ENCODE results near the gene SNX17.
"Not testable (repeated sequence)": the region's sequence is repeated elsewhere in the genome, so short reads cannot be mapped to it uniquely, and the experiment has no call there.

The SNX17 gene, protein sequence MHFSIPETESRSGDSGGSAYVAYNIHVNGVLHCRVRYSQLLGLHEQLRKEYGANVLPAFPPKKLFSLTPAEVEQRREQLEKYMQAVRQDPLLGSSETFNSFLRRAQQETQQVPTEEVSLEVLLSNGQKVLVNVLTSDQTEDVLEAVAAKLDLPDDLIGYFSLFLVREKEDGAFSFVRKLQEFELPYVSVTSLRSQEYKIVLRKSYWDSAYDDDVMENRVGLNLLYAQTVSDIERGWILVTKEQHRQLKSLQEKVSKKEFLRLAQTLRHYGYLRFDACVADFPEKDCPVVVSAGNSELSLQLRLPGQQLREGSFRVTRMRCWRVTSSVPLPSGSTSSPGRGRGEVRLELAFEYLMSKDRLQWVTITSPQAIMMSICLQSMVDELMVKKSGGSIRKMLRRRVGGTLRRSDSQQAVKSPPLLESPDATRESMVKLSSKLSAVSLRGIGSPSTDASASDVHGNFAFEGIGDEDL

DNA sequence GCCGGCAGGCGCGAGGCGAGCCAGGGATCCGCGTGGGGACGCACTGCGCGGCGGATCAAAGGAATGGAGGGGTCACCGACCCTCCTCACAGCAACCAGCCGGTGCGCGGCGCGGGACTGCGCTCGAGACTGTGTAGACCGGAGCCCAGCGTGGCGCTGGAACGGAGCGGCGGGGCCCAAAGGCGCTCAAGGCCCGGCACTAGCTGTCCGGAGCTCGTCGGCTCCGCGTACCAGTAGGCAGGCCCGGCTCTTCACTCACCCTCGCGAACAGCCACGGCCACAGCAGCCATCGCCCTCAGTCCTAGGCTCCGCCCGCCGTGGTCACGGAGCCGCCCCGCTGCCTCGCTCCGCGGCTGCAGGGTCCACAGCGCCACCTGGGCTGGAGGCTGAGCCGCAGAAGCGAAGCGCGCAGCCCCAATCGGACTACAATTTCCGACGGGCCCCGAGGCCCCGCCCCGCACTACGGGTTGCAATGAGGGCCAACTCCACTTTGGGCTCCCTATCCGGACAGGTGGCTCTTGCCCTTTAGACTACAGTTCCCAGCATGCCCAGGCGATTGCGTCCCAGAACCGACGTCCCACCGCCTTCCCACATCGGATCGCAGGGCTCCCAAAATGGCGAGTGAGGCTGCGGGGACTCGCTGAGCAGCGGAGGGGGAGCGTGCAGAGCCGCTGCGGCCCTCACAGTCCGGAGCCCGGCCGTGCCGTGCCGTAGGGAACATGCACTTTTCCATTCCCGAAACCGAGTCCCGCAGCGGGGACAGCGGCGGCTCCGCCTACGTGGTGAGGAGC is at the start of gene SNX17, which contains the start of gene EIF2B4:
Gene SNX17 (plus strand): TSS at position 591 of the 790 bp plus-strand sequence. CDS start 128 bp downstream, at position 719.
Gene EIF2B4 (minus strand): TSS at position 313 of the 790 bp plus-strand sequence. CDS start 24 bp downstream, at position 289.
- DNase-seq (ENCODE audit: low spot score), result peak; percentile 96

DNA sequence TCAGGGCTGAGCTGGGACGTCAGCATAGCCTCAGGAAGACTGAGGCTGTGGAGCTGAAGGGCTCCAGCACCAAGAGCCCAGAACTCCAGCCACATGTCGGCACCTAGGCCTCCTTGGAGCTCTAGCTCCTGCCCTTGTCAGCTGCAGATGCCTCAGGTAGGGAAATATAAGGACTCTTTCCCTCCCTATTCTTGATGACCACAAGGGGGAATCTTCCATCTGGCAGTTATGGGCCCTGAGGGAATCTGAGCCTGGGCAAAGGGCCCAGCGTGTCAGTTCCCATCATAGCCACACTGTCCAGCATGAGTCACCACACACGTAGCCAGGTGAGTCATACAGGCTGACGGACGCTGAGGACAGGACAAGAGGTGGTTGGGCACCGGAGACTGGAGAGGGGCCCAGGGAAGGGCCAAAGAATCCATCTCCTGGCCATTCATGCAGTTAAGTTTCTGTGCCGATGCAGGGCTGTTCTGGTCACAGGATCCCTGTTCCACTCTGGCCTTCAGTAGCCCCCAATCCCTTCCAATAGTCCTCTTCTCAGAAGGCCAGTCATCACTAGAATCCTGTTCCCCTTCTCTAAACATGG is 49.4 kb upstream of the SNX17 start:
- DNase-seq (ENCODE audit: low spot score), result peak; percentile 94

DNA sequence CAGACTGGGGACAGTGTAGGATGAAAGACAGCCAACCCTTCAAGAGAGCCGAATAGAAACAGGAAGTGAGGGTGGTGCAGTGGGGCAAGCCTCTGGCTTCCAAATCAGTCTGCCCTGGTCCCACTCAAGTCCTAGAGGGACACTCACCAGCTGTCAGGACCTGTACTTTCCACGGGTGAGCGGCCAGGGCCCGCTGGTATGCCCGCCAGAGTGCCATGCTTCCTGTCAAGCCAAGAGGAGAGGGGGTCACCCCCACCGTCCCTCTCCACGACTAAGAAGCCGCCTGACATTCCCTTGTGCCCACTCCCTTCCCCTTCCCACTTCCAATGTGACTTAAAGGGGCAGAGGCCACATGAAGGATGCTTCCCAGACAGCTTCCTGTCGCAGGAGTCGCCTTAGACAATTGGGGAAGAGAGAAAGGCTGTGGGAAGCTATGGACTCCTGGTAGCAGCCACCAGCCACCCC is 48.1 kb upstream of the SNX17 start:
- peak; percentile 29 for DNase-seq (ENCODE audit: low spot score)

DNA sequence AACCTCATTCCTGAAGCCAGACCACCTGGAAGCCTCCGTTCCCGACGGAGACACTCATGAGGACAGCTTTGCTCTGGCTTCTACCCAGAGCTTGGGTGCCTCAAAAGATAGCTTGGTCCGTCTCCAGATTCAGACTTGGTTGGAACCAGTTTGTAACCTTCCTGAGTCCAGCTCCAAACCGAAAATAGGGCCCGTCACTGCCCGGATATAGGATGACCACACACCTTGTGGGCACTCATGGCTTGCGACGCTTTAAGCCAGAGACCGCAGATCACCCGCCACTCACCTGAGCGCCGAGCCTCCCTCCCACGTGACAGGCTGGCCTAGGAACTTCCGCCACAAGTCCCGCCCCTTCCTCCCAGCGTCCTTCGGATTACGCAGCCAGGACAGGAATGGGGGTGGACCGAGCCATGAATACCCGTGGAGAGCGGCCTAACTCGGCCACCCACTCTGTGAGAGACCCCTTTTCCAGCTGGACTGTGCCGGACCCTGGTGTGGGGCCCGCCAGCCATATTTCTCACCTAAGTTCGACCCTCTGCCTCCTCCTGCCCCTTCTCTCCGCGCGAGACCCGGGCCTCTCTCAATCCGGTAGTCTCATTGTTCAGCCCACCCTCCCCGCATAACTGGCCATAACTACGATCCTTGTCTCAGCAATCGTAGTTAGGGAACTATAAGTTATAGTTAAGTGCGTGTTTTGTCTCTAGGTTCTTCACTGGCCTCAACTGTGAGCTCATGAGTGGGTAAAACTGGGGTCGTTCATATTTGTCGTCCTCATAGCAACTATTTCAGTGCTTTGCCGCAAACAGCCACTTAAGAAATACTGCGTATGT is 47.4 kb upstream of the SNX17 start, which contains the start of gene MPV17:
Gene MPV17 (minus strand): TSS at position 332 of the 830 bp plus-strand sequence. CDS start 580 bp downstream, outside the sequence.
- DNase-seq (ENCODE audit: low spot score), result peak; percentile 97

DNA sequence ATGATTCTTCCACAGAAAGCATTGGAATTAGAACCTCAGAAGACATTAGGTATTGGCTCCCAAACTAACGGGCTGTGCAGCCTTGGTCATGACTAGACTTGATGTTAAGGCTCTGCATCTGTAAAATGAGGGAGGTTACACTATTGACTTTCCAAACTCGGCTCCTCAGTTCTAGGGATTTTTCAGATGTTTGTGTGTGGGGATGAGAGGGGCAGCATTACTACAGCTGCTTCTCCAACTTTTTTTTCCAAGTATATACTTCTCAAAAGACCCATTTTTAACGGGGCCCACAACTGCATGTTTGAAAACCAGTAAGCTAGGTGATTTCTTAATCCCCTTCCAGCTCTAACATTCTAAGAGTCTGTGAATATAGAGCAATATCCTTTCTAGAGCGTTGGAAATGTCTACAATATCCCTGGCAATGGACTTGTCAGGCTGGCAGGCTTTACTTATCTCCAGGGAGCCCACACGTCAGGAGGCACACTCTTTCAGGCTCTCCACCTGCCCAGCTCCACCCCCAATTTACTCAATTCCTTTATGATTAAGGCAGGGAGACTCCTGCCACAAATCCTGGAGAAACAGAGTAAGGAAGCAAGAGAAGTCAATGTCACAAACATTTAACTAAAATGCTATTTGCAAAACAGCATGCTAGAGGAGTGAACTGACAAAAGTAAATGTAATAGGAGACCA is 46.7 kb upstream of the SNX17 start:
- DNase-seq (ENCODE audit: low spot score), result no peak

DNA sequence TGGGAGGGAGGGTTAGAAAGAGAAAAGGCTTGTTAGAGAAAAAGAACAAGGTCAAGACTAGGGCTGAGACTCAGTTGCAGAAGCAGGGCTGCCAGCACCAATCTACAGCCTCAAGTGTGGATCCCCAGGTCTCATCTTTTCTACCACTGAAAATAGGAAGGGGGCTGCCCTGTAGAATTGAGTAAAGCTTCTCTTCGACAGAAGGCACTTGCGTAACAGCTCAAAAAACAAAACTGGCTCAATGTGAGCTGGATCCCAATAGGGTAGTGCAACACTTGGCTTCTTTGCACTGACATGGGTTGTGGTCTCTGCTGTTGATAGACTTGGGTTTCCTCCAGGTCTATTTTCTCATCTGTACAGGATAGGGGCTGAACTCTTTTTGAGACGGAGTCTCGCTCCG is 45.7 kb upstream of the SNX17 start:
- no peak for DNase-seq (ENCODE audit: low spot score)

DNA sequence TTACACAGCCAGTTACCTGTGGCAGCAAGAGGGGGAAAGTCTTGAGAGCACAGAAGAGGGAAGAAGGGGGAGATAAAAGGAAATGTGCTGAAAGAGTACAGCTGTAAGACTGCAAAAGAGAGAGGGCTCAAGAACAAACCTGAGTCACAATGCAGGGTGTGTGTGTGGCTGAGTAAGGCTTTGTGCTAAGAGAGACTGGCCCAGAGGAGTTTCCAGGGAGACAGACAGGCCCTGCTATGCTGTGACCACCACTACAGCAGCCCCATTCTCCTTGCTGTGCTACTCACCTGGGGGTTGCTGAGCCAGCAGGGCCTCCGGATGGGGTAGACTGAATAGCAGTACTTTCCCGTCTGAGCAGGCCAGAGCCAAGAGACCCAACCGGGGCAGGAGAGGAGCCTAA is 35.1 kb upstream of the SNX17 start:
- no peak for DNase-seq (ENCODE audit: low spot score)

DNA sequence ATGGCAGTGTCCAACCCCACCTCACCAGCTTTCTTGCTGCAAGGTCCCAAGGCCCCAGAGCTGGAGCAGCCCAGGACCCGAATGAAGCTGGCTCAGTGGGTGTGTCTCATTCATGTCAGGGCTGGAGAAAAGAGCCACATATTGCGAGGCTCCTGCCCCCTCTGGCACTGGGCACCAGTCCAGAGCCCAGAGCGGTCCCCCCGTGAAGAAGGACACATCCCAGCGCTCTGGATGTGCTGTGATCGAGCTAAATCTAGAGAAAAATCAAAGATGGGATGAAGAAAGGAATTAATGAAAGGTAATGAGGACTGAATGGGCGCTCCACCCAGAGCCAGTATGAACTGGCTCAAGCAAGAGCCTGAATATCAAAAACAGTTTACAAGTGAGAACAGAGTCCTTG is 34.2 kb upstream of the SNX17 start:
- DNase-seq (ENCODE audit: low spot score), result no peak

DNA sequence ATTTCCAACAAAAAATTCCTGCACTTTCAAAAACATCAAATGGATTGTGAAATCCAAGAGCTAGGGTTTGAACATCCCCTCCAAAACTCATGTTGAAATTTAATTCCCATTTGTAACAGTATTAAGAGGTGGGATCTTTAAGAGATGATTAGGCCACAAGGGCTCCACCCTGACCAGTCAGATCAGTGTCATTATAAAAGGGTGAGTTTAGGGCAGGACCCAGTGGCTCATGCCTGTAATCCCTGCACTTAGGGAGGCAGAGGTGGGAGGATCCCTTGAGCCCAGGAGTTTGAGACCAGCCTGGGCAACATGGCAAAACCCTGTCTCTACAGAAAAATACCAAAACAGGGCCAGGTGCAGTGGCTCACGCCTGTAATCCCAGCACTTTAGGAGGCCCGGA is 22.8 kb upstream of the SNX17 start:
- no peak for DNase-seq (ENCODE audit: low spot score)

DNA sequence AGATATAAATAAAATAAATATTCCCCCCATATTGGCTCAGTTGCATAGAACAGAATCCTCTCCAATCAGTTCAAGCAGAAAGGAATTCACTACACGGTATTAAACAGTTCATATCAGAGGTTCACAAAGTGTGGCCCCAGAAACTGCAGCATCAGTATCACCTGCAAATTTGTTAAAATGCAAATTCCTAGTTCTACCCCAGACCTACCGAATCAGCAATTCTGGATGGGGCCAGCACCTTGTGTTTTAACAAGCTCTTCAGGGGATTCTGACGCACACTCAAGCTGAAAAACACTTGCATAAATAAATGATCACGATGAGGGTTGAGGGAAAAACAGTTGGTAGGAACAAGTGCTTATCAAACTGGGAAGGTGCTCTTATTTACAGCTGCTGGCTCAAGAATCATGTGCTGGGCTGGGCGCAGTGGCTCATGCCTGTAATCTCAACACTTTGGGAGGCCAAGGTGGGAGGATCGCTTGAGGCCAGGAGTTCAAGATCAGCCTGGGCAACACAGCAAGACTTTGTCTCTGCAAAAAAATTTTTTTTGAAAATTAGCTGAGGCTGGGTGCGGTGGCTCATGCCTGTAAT is 20.2 kb upstream of the SNX17 start:
- DNase-seq (ENCODE audit: low spot score), result no peak

DNA sequence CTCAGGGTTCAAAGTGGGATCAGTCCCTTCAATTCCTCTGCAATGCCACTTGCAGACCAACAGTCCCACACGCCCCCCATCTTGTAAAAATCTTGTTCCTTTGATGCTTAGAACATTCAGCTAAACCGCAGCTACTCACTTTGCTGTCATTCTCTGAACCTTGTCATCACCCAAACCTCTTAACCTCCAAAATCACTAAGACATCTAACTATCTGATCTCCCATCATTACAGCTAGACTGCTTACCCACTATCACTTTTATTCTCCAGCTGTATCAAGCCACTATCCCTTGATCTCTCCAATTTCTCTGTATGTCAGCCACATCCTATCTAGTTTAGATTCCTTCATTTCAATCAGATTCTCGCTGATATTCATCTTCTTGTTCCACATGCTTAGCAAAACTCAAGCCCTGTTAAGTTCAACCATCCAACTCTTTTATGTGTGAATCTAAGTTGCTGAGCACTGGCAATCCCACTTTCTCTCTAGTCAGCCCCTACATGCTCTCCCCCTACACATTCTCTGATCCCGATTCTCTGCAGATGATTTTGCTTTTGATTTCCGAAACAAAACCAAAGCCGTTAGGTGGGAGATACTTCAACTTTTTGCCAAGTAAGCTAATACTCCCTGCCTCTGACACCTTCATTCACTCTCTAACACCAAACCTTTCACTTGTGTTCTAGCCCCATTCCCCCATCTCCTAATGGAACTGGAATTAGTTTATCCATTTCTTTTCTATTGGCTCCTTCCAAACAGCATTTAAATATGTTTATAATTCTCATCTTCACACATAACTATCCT is 18.4 kb upstream of the SNX17 start:
- no peak for DNase-seq (ENCODE audit: low spot score)

DNA sequence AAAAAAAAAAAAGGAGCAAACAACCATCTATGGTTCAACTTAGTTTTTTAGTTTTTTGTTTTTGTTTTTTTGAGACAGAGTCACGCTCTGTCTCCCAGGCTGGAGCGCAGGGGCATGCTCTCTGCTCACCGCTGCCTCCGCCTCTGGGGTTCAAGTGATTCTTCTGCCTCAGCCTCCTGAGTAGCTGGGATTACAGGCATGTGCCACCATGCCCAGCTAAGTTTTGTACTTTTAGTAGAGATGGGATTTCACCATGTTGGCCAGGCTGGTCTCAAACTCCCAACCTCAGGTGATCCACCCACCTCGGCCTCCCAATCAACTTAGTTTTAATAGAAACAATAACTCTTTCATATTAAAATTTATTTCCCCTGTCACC is 17.0 kb upstream of the SNX17 start:
- DNase-seq (ENCODE audit: low spot score), result not testable (repeated sequence)

DNA sequence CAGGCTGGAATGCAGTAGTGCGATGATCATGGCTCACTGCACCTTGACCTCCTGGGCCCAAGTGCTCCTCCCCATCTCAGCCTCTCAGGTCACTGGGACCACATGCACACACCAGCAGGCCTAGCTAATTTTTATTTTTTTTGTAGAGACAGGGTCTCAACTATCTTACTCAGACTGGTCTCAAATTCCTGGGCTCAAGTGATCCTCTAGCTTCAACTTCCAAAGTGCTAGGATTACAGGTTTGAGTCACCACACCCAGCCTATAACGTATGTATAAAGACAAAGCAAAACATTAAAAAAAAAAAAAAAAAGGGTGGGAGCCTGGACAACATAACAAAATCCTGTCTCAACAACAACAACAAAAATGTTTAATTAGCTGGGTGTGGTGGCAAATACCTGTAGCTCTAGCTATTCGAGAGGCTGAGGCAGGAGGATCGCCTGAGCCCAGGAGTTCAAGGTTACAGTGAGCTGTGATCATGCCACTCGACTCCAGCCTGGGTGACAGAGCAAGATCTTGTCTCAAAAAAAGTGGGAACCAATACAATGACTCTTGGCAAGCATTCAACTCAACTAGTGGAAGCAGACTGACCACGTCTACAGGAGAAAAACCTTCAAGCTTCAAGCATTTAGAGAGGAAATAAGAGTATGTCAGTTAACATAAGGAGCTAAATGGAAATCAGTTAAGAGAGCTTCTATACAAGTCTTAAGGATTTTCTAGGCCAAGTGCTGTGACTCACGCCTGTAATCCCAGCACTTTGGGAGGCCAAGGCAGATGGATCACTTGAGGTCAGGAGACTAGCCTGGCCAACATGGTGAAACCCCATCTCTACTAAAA is 16.4 kb upstream of the SNX17 start:
- no peak for DNase-seq (ENCODE audit: low spot score)

DNA sequence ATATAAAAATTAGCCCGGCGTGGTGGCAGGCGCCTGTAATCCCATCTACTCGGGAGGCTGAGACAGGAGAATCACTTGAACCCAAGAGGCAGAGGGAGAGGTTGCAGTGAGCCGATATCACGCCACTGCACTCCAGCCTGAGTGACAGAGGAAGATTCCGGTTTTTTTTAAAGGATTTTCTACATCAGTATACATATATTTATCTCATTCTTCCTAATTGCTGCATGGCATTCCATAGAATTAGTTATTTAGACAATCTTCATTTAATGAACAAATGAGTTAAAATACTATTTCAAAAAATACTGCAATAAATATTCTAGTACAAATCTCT is 15.9 kb upstream of the SNX17 start:
- no peak for DNase-seq (ENCODE audit: low spot score)

DNA sequence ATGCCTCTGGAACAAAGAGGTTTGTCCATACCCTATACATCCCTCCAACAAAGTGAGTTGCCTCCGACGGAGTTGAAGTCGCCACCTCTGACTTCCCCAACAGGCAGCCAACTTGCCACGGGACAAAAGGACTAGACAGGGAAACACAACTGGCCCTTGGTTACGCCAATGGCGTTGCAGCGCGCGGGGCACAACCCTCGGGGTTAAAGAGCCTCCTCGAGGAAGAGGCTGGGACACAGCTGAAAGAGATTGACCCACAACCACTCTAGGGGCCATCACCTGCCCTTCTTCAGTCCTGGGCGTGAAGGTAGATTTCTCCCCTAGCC is 14.4 kb upstream of the SNX17 start:
- peak; percentile 55 for DNase-seq (ENCODE audit: low spot score)

DNA sequence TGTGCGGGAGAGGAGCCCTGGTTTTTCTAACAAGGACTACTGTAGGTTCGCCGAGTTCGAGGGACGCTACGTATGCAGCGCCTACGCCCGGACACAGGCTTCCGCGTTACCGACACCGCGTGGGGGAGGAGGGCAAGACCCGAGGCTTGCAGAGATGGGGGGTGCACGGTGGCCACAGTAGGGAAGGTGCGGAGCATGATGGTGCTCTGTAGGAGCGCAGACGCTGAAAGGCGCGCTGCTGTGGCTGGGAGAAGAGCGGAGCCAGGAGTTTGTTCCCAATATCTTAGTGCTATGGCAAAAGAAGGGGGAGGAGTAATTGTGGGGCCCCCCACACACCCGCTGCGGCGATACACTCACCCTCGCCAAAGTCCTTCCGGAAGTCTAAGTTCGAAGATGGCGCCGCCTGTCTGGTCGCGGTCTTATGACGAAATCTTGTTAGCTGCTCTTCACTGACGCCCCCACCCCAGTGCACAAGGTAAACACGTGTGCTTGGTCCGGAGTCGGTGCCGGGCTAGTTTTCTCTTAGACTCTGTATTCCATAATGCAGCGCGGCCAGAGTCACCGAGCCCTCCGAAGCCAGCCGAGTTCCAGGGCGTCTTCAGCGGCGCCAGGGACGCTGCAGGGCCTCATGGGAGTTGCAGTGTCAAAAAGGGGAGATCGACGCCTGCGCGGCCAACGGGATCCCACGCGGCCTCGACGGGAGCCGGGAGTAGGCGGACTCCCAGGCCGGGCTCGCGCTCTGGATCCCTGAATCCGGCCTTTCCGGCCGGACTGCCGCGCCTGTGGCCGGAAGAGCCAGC is 13.8 kb upstream of the SNX17 start, which contains the start of gene GTF3C2:
Gene GTF3C2 (minus strand): TSS at position 383 of the 800 bp plus-strand sequence. CDS start 13,210 bp downstream, outside the sequence.
- DNase-seq (ENCODE audit: low spot score), result peak; percentile 97

DNA sequence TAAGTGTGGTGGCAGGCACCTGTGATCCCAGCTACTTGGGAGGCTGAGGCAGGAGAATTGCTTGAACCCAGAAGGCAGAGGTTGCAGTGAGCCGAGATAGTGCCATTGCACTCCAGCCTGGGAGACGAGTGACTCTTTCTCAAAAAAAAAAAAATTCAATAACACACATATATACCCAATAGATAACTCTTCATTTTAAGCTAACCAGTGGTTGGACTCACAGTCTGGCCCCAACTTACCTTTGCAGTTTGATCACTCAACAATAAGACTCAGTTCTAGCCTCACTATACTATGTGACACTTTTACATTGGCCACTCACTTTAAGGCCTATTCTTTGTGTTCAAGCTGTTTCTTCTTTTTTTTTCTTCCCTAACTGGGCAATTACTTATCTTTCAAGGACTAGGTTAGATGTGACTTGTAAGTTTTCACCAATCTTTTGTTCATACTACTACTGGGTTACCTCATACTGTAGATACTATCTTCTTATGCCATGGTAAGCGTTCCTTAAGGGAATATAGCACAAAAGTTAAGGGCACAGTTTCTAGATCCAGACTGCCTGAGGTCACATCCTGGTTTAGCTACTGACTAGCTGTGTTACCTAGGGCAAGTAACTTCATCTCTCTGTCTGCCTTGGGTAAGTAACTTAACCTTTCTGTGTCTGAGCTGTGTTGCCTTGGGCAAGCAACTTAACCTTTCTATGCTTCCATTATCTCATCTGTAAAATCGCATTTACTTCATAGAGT is 7.6 kb upstream of the SNX17 start:
- DNase-seq (ENCODE audit: low spot score), result no peak

Measured in GM03348 (cell line).